ENCODE results near the gene MAPK6. TPM values are rescaled to one million over a fixed set of nuclear protein-coding genes. Genes with fewer than 3 reads are reported as not detected.

The MAPK6 gene
- total RNA-seq, 1 experiment from 2014 or later: 35.9 TPM

GRCh38 chr15:52067545-52067926 lies 48.5 kb downstream of the MAPK6 start:
- no peak for DNase-seq
- CTCF ChIA-PET: interaction anchor here (0.6 kb wide), 1 partner anchor 165 kb away, joined by 5 read pairs; no protein-coding TSS in a partner anchor
- Mint-ChIP-seq H3K36me3 (ENCODE audit: insufficient read depth, unreplicated experiment) (peaks cover 34% of the 10 kb centered on the region), H3K4me1 (ENCODE audit: low read depth, unreplicated experiment) (peaks cover 24% of the 10 kb centered on the region), H3K9me3 (ENCODE audit: low read depth, unreplicated experiment) (no peaks in the 10 kb centered on the region), H3K27me3 (ENCODE audit: unreplicated experiment) (no peaks in the 10 kb centered on the region), H3K27ac (ENCODE audit: unreplicated experiment) (no peak overlapping the region), H3K4me3 (ENCODE audit: low read depth, unreplicated experiment) (no peak overlapping the region)
- TF ChIP-seq CTCF (IDR thresholded peaks at IDR 0.05; ENCODE audit: unreplicated experiment): no peak
- intact Hi-C loops (cut with micrococcal nuclease; ENCODE audit: unreplicated experiment): no loop called here
- BruUV-seq (replicated peaks): no TSS peak

- DNase-seq: no peak
- H3K4me1 Mint-ChIP-seq (ENCODE audit: low read depth, unreplicated experiment): peaks cover 24% of the 10 kb centered on the region
- no TSS peak for BruUV-seq (replicated peaks)
- TF ChIP-seq CTCF (IDR thresholded peaks at IDR 0.05; ENCODE audit: unreplicated experiment): no peak
- H3K36me3 Mint-ChIP-seq (ENCODE audit: insufficient read depth, unreplicated experiment): peaks cover 32% of the 10 kb centered on the region
- H3K27me3 Mint-ChIP-seq (ENCODE audit: unreplicated experiment): no peaks in the 10 kb centered on the region
- CTCF ChIA-PET: interaction anchor here (0.6 kb wide), 1 partner anchor 165 kb away, joined by 5 read pairs; no protein-coding TSS in a partner anchor
- H3K9me3 Mint-ChIP-seq (ENCODE audit: low read depth, unreplicated experiment): no peaks in the 10 kb centered on the region
- intact Hi-C loops (cut with micrococcal nuclease; ENCODE audit: unreplicated experiment): no loop called here
- no peak overlapping the region for H3K27ac Mint-ChIP-seq (ENCODE audit: unreplicated experiment)
- H3K4me3 Mint-ChIP-seq (ENCODE audit: low read depth, unreplicated experiment): no peak overlapping the region
Measured at GRCh38 chr15:52068004-52068615, 49.1 kb downstream of the MAPK6 start.

GRCh38 chr15:52069559-52069958 lies 50.5 kb downstream of the MAPK6 start:
- Mint-ChIP-seq H3K27me3 (ENCODE audit: unreplicated experiment) (no peaks in the 10 kb centered on the region), H3K36me3 (ENCODE audit: insufficient read depth, unreplicated experiment) (peaks cover 22% of the 10 kb centered on the region), H3K9me3 (ENCODE audit: low read depth, unreplicated experiment) (no peaks in the 10 kb centered on the region), H3K4me1 (ENCODE audit: low read depth, unreplicated experiment) (peaks cover 24% of the 10 kb centered on the region), H3K27ac (ENCODE audit: unreplicated experiment) (no peak overlapping the region), H3K4me3 (ENCODE audit: low read depth, unreplicated experiment) (no peak overlapping the region)
- intact Hi-C loops (cut with micrococcal nuclease; ENCODE audit: unreplicated experiment): no loop called here
- CTCF ChIA-PET: interaction anchor here (0.9 to 1.5 kb wide), 3 partner anchors 8 to 186 kb away, joined by 3 to 5 read pairs (median 3); no protein-coding TSS in a partner anchor
- TF ChIP-seq CTCF (IDR thresholded peaks at IDR 0.05; ENCODE audit: unreplicated experiment): no peak
- DNase-seq: no peak
- BruUV-seq (replicated peaks): no TSS peak

GRCh38 chr15:52071570-52071969 lies 52.6 kb downstream of the MAPK6 start:
- CTCF ChIA-PET: interaction anchor here (0.6 to 1.6 kb wide), 5 partner anchors 9 to 137 kb away, joined by 3 to 6 read pairs (median 4); no protein-coding TSS in a partner anchor
- Mint-ChIP-seq H3K27me3 (ENCODE audit: unreplicated experiment) (no peaks in the 10 kb centered on the region), H3K4me1 (ENCODE audit: low read depth, unreplicated experiment) (peaks cover 25% of the 10 kb centered on the region), H3K9me3 (ENCODE audit: low read depth, unreplicated experiment) (no peaks in the 10 kb centered on the region), H3K4me3 (ENCODE audit: low read depth, unreplicated experiment) (no peak overlapping the region), H3K36me3 (ENCODE audit: insufficient read depth, unreplicated experiment) (peaks cover 18% of the 10 kb centered on the region), H3K27ac (ENCODE audit: unreplicated experiment) (no peak overlapping the region)
- no TSS peak for BruUV-seq (replicated peaks)
- intact Hi-C loops (cut with micrococcal nuclease; ENCODE audit: unreplicated experiment): no loop called here
- TF ChIP-seq CTCF (IDR thresholded peaks at IDR 0.05; ENCODE audit: unreplicated experiment): no peak
- DNase-seq: peak; percentile 66
